Liver (tissue), 3 donors: ENCODE results near the gene TNFAIP8L2.

Experiments
- CTCF ChIP-seq: fragments of 150-350 bp; IDR thresholded peaks from 2 replicates; pipeline ENCODE4 v1.5.1; 2017; ENCODE audit warnings: improper control_type of control experiment, low read depth, low read length; ENCODE audit not compliant: missing input control
- EGR1 ChIP-seq, 2 donors: IDR thresholded peaks; 2 replicates each; pipeline ENCODE4 v1.6.1; 2016 to 2018; ENCODE audit warnings: antibody characterized with exemption in 2 of 2, low read depth in 2 of 2
- FOXA2 ChIP-seq: IDR thresholded peaks from 2 replicates; pipeline ENCODE4 v1.6.1; 2016; ENCODE audit warnings: antibody characterized with exemption
- GABPA ChIP-seq, 2 donors: IDR thresholded peaks in 1 of 2; conservative IDR thresholded peaks in 1 of 2; 2 replicates each; pipeline ENCODE4 v1.6.1; 2016; ENCODE audit warnings: antibody characterized with exemption in 2 of 2, mild to moderate bottlenecking in 1 of 2, moderate library complexity in 1 of 2
- HNF4G ChIP-seq: IDR thresholded peaks from 2 replicates; pipeline ENCODE4 v1.6.1; 2016; ENCODE audit warnings: antibody characterized with exemption
- MAX ChIP-seq: IDR thresholded peaks from 2 replicates; pipeline ENCODE4 v1.6.1; 2016; ENCODE audit warnings: antibody characterized with exemption
- RAD21 ChIP-seq, 2 donors: IDR thresholded peaks; 2 replicates each; pipeline ENCODE4 v1.6.1; 2016; ENCODE audit warnings: antibody characterized with exemption in 2 of 2, mild to moderate bottlenecking in 2 of 2
- REST ChIP-seq: IDR thresholded peaks from 2 replicates; pipeline ENCODE4 v1.6.1; 2016; ENCODE audit warnings: antibody characterized with exemption, mild to moderate bottlenecking
- RXRA ChIP-seq, 2 donors: IDR thresholded peaks; 2 replicates each; pipeline ENCODE4 v1.6.1; 2017 to 2018; ENCODE audit warnings: antibody characterized with exemption in 2 of 2, mild to moderate bottlenecking in 1 of 2
- TAF1 ChIP-seq: conservative IDR thresholded peaks from 2 replicates; pipeline ENCODE4 v1.6.1; 2016; ENCODE audit warnings: antibody characterized with exemption, mild to moderate bottlenecking
- YY1 ChIP-seq: IDR thresholded peaks from 2 replicates; pipeline ENCODE4 v1.6.1; 2016; ENCODE audit warnings: antibody characterized with exemption, mild to moderate bottlenecking
- TF ChIP-seq, protein P1 (sequence below): IDR thresholded peaks from 2 replicates; pipeline ENCODE4 v1.6.1; 2016; ENCODE audit warnings: antibody characterized with exemption
- TF ChIP-seq, protein P2 (sequence below): IDR thresholded peaks from 2 replicates; pipeline ENCODE4 v1.6.1; 2016; ENCODE audit warnings: antibody characterized with exemption
- donor health status: healthy.
- donor health status: healthy.

DNA sequence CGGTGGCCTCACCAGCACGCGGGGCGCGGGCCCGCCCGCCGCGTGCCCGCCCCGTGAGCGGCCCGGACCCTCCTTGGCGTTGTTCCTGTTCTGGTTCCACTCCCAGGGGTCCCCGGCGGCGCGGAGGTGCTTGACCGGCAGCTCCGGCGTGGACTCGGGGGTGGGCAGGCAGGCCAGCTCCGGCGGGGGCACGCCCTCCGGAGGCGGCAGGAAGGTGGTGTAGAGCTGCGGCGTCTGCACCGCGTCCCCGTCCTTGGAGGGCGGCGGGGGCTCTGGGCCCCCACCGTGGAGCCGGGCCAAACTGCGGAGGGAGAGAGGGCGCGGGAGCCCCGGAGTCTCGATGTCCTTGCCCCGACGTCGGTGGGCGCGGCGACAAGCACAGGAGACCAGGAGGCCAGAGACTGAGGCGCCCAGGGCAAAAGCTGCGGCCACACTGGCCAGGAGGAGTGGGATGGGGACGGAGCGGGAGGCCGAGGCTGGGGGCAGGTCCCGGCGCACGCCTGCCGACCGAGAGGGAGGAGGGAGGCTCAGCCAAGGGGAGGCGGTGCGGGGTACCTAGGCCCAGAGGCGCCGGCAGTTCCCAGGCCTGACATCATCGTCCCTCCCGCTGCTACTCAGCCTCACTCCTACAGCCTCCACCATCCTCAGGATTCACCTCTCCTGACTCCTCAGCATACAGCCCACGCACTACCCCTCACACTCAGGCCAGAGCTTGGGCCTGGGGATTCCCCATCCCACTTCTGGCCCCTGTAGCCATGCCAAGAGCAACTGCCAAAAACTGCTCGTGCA, 23.2 kb upstream of the TNFAIP8L2 start:
- TF ChIP-seq REST (no peak), RAD21 (IDR thresholded peaks at IDR 0.05) (no peak), FOXA2 (no peak), MAX (no peak), CTCF (no peak), HNF4G (no peak), TAF1 (no peak), RXRA (IDR thresholded peaks at IDR 0.05) (no peak), YY1 (no peak), GABPA (IDR thresholded peaks at IDR 0.05 in 1 of 2, conservative IDR thresholded peaks at IDR 0.05 in 1 of 2) (no peak), EGR1 (IDR thresholded peaks at IDR 0.05; ENCODE audit: low read depth in 2 of 2) (no peak)
- TF ChIP-seq, protein P1, sequence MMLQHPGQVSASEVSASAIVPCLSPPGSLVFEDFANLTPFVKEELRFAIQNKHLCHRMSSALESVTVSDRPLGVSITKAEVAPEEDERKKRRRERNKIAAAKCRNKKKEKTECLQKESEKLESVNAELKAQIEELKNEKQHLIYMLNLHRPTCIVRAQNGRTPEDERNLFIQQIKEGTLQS, result no peak
- TF ChIP-seq, protein P2, sequence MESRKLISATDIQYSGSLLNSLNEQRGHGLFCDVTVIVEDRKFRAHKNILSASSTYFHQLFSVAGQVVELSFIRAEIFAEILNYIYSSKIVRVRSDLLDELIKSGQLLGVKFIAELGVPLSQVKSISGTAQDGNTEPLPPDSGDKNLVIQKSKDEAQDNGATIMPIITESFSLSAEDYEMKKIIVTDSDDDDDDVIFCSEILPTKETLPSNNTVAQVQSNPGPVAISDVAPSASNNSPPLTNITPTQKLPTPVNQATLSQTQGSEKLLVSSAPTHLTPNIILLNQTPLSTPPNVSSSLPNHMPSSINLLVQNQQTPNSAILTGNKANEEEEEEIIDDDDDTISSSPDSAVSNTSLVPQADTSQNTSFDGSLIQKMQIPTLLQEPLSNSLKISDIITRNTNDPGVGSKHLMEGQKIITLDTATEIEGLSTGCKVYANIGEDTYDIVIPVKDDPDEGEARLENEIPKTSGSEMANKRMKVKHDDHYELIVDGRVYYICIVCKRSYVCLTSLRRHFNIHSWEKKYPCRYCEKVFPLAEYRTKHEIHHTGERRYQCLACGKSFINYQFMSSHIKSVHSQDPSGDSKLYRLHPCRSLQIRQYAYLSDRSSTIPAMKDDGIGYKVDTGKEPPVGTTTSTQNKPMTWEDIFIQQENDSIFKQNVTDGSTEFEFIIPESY, result no peak
